Activated T-cell treated with anti-CD3 and anti-CD28 coated beads for 24 hours (primary cell): ENCODE data around the gene APBA2.
"Not testable (repeated sequence)": the region's sequence is repeated elsewhere in the genome, so short reads cannot be mapped to it uniquely, and the experiment has no call there.

ENCODE experiments used
- DNase-seq: peaks from one replicate; pipeline ENCODE4 v3.0.0-alpha.2; 2020; ENCODE audit warnings: low read depth

The APBA2 gene

DNA sequence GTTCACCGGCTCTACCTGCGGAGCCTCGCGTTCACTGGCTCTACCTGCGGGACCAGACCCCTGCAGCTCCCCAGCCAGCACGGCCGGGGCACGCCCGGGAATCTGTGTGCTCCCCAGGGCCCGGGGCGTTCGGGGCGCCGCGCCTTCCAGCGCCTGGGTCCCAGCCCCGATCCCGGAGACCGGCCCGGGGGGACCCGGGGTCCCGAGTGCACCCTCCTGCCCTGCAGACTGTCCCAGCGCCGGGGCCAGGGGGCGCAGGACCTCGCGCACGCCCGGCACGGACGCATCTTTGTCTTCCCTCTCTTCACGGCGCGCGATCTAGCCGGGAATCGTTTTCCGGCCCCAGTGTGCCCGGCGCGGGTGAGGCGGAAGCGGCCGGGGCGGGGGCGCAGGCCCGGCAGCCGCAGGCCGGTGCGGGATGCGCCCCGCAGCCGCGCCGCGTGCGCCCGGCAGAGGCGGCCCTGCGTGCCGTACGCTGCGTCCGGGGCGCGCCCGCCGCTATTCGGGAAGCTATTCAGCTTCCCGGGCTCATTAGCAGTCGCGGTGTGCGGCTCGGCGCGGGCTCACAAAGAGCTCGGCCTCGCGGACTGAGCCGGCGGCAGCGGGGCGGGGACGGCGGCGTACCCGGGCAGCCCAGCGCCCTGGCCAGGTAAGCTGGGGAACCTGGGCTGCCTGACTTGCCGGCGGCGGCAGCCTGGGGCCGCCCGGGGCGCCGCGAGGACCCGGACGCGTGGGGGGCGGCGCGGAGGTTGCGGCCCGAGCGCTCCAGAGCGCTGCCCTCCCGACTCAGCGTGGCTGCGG, at the start of gene APBA2:
Gene APBA2, plus strand, starts transcription at position 345 of the 801 bp plus-strand sequence. CDS start 167,911 bp downstream, outside the sequence.
- DNase-seq, result peak; percentile 27

DNA sequence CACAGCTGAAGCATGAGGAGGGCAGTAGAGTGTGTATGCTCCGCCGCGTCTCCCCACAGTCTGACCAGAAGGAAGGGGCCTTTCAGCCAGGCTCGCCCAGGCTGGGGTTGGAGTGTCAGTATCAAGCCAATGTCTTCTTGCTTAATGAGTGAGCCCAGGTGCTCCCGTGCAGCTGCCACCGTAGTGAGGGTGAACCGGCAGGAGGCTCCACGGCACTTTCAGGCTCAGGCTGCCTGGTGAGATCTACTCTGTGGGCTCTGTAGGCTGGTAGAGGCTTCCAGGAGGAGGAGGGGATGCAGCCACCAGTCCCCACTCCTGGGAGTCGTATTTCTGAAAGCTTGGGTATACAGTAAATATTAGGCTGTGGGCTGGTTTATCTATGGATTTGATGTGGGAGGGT, 45.5 kb upstream of the APBA2 start:
- DNase-seq, result not testable (repeated sequence)

DNA sequence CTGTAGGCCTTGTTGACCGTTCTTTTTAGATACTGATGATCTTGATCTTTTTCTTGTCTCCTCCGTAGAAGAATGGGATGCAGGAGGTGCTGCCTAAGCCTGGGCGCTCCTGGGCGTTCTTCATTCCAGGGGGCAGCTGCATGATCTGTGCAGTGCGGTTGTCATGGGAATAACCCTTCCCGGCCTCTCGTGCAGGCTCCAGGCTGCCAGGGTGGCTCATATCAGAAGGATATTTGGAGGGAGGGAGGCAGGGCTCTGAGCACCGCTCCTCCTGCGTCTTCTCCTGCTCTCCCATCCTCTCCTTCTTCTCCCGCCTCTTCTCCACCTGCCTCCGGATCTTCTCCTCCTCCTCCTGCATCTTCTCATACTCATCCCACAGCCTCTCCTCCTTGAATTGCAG, 43.6 kb upstream of the APBA2 start:
- DNase-seq, result not testable (repeated sequence)

DNA sequence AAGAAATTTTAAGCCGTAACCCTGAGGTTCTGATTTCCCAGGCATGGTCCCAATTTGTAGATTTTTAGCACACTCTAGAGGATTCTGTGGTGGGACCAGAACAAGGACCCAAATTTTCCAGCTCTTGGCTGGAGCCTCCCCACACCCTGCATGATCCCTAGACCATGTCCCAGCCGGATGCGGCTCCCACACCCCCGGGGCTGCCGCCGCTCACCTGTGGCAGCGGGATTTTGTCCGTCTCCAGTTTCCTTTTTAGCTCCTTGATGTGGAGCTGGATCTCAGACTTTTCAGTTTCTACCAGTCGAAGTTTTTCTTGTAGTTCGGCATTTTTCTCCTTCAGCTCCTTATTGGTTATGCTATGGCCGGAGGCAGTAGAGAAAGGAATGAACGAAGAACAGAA, 42.3 kb upstream of the APBA2 start:
- not testable (repeated sequence) for DNase-seq

DNA sequence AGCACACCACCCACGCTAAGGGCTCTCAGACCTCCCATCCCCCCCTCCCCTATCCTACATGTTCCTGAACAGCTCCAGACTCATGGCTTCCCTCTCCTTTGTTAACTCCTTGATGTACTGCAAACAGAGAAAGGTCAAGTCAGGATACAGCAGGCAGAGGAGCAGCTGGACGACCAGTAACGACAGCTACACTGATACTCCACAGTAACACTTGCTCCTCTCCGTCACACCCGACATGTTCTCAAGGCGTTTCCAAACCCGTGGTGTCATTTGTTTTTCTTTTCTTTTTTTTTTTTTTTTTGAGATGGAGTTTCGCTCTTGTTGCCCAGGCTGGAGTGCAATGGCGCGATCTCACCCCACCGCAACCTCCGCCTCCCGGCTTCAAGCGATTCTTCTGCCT, 41.6 kb upstream of the APBA2 start:
- not testable (repeated sequence) for DNase-seq

DNA sequence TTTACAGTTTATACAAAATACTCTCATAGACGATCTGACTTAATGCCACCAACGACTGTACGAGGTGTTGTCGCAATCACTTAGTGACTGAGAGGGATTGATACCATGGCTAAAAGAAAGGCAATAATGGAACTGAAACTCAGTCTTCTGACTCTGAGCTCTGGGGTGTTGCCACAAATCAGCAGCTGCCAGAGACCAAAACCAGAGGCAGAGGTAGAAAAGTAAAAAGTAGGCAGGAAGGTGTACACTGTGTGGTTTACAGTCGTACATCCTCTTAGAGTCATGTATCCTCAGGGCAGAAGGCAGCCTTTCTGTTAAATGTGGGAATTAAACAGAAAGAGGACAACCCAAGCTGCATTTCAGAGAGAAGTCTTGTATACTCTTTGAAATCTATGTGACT, 38.5 kb upstream of the APBA2 start:
- DNase-seq, result not testable (repeated sequence)

DNA sequence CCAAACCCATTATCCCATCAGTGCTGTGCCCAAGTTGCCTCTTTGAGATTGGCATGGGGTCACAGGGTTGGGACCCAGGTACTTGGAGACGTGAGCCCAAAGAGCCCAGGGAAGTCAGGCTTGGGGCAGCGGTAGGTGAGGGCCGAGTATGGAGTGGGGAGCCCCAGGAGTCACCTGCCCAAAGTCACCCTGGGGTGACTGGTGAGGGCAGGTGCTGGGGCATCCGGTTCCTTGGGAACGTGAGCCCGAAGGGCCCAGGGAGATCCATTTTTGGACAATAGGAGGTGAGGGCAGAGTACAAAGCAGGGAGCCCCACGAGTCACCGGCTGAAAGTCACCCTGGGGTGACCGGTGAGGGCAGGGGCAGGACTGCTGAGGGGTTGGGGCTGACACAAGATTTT, 37.8 kb upstream of the APBA2 start:
- not testable (repeated sequence) for DNase-seq

DNA sequence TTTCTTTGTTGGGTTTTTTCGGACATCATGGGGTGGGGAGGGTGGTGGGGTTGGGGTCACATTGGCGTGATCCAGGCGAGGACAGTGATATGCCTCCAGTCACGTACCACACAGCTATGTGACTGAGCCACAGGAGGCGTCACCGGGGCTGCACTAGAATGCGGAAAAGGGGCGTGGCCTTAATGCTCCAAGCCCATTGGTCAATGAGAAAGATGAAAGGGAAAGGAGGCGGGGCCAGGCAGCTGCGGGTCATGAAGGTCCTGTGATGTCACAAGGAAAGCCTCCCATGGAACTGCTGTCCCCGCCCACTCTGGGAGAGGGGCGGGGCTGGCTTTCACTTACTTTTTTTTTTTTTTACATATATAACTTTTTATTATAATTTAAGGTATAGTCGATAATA, 37.3 kb upstream of the APBA2 start, which contains the start of gene GOLGA6L7:
Gene GOLGA6L7, minus strand, starts transcription at position 124 of the 400 bp plus-strand sequence. Its CDS starts 95 bp downstream, at position 29.
- not testable (repeated sequence) for DNase-seq

DNA sequence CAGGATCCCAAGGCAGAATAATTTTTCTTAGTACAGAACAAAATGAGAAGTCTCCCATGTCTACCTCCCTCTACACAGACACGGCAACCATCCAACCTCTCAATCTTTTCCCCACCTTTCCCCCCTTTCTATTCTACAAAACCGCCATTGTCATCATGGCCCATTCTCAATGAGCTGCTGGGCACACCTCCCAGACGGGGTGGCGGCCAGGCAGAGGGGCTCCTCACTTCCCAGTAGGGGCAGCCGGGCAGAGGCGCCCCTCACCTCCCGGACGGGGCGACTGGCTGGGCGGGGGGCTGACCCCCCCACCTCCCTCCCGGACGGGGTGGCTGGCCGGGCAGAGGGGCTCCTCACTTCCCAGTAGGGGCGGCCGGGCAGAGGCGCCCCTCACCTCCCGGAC, 36.5 kb upstream of the APBA2 start:
- not testable (repeated sequence) for DNase-seq

DNA sequence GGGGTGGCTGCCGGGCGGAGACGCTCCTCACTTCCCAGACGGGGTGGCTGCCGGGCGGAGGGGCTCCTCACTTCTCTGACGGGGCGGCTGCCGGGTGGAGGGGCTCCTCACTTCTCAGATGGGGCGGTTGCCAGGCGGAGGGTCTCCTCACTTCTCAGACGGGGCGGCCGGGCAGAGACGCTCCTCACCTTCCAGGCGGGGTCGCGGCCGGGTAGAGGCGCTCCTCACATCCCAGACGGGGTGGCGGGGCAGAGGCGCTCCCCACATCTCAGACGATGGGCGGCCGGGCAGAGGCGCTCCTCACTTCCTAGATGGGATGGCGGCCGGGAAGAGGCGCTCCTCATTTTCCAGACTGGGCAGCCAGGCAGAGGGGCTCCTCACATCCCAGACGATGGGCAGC, 36.0 kb upstream of the APBA2 start:
- not testable (repeated sequence) for DNase-seq

DNA sequence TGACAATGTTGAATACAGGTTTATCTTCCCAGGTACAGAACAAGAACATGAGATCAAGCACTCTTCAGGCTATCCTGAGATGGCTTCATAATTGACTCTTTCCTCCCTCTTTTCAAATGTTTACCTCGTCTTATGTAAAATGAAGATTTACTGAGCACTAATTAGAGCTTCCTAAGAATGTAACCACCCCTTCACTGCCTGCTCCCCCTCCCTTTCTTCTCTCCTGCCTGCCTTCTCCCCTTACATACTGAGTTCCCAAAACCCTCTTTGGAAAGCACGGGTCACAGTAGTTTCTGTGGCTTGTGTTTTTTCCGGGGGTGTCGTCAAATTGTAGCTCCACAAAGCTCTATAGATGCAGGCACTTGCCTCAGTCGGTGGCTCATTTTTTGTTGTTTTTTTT, 32.1 kb upstream of the APBA2 start:
- not testable (repeated sequence) for DNase-seq

DNA sequence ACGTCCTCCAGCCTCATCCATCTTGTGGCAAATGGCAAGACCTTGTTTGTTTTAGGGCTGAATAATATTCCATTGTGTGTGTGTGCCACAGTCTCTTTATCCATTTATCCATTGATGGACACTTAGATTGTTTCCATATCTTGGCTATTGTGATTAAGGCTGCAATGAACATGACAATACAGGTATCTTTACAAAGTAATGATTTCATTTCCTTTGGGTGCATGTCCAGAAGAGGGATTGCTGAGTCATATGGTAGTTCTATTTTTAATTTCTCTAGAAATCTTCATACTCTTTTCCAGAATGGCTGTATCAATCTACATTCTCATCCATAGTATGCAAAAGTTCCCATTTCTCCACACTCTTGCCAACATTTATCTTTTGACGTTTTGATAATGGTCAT, 31.2 kb upstream of the APBA2 start:
- not testable (repeated sequence) for DNase-seq

DNA sequence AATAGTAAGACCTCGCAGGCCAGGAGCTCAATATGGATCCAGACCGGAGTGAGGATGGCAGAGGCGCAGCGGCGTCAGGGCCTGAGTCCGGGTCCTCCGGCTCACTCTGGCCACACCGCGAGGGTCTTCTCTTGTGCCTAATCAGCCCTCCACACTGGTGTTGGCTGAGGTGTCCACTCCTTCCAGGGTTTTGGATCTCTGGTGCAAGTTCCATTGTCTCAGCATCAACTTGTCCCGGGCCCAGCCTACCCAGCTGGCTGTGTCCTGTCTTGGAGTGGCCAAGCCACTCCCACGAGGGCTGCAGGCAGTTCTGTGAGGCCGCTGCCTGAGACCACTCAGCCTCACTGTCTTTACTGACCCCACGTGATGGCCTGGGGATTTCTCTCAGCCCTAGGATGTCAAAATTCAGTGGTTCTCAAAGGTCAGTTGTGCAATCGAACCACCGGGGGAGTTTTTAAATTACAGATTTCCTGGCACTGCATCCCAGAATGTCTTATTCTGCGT, 24.7 kb upstream of the APBA2 start:
- no peak for DNase-seq

DNA sequence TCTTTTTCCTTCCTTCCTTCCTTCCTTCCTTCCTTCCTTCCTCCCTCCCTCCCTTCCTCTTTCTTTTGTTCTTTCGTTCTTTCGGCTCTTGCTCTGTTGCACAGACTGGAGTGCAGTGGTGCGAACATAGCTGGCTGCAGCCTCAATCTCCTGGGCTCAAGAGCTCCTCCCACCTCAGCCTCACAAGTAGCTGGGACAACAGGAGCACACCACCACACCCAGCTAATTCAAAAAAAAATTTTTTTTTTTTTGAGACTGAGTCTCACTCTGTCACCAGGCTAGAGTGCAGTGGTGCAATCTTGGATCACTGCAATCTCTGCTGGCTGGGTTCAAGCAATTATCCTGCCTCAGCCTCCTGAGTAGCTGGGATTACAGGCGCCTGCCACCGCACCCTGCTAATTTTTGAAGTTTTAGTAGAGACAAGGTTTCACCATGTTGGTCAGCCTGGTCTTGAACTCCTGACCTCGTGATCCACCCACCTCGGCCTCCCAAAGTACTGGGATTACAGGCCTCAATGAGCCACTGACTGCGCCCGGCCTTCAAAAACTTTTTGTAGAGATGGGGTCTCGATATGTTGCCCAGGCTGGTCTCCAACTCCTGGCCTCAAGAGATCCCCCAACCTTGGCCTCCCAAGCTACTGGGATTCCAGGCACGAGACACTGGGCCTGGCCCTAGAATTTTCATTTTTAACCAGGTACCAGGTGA, 24.0 kb upstream of the APBA2 start:
- DNase-seq, result not testable (repeated sequence)

DNA sequence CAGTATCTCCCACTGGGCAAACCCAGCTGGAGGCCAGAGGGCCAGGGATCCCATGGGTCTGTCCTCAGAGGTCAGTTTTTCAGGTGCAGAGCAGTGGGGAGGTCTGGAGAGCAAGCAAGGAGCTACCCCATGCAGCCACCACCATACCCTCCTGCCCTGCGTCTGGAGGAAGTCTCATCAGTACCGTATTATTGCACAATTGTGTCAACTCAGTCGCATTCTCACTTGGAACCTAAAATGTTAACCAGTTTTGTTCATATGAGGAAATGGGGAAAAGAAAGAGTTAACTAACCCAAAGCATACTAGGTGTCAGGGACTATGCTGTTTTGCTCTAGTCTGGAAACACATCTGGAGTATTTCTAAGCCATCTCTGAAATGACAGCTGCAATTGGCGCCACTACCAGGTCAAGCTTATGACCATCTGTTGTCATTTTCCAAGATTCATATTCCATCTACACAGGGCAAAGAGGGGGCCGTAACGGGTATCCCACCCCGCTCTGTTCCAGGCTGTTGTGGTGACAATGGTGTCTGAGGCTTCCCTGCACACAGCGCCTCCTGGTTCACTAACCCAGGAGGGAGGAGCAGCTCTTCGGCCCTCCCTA, 16.9 kb upstream of the APBA2 start:
- no peak for DNase-seq

DNA sequence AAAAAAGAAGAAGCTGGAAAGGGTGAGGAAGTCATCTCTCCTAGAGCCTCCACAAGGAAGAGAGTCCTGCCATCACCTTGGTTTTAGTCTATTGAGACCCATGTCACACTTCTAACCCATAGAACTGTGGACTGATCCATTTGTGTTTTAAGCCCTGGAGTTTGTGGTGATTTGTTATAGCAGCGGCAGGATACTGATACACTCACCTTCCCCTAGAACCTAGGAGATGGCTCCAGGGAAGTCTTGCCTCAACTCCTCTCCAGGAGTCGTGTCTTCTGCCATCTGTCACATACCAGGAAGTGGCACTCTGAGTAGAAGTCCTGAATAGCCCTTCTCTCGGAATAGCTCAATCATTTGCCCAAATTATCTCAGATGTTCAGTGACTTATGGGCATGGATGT, 14.6 kb upstream of the APBA2 start:
- no peak for DNase-seq

DNA sequence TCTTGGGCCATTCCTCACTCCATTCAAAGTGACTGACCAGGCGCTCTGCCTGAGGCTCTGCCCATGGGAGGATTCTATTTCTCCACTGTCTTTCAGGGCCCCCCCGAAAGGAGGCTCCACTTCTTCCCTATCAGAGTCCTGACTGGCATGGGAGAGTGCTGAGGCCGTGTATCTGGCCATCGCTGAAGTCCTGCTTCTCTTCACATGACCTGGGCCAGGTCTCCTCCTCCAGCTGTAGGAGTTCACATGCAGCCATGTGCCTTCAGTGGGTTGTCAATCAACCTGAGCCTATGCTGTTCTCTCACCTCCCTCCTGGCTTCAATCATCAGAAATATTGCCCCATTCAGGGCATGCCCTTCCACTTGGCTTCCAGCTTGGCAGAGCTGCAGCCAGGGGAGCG, 12.8 kb upstream of the APBA2 start:
- no peak for DNase-seq

DNA sequence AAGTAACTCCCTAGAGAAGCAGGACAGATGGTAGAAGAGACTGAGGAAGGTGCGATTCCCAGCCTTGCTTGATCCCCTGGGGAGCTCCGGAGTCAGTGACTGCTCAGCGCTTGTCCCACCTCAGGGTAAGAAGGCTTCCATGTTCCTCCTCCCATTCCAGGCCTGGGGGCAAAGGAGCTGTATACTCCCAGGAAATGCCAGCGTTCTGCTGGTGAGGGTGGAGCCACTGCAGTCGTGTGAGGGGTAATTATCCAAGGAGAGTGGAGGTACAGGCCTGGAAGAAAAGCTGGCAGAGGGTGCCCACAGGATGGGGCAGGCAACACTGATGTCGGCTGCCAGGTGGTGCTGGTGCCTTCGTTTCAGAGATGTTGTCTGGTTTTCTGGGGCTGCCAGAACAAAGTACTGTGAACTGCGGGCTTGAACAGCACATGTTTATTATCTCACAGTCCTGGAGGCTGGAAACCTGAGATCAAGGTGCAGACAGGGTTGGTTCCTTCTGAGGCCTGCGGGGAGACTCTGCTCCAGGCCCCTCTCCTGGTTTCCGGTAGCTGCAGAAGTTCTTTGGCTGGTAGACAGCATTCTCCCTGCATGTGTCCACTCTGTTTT, 12.1 kb upstream of the APBA2 start:
- DNase-seq, result no peak

DNA sequence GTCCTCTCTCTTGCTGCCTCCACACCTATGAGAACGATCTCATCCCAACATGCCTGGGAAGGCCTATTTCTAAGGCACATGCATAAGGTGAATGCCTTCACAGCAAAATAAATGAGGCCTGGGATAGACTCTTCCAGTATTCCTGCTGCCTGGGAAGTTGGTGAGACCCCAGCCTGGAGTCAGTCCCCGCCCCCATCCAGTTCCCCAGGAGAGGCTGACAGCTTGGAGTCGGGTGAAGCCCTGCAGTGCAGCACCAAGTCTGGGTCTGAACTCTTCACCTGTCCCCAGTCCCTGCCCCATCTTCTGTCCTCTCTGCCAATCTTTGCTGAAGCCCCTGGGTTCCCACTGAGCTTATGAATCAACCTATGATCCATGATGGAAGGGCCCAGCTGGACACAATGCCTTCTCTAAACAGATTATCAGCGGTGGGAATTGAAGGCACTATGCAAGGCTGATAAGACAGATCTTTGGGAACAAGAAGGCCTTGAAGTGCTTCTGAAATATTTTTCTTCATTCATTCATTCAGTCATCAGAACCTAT, 10.2 kb upstream of the APBA2 start:
- DNase-seq, result no peak

DNA sequence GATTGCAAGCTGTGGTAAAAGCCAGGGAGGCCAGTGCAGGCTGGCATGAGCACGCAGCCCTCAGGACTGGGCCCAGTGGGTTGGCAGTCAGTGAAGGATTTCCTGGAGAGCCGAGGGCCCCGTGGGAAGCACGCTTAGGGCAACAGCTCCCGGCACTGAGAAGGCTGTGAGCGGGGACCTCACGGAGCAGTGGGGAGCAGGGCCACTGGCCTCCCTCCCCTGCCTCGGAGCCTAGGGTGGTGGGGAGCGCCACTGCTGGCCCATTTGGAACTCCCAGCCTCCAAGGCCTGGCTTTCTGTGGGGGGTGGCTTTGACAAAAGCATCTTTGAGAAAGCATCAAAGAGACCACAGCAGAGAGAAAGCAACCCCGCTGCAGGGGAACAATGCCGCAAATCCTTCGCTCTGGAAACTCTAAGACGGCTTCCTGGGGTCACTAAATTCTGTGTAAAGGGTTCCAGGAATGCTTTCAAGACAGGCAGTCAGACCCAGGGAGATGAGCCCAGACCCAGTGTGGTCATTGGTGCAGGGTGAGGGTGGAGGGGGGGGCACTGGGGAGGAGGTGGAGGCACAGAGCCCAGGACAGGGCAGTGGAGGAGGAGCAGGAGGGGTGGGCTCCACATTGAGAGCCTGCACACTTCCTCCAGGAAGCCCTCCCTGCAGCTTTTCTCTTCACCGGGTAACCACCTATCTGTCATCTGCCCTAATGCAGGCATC, 9.5 kb upstream of the APBA2 start:
- no peak for DNase-seq

DNA sequence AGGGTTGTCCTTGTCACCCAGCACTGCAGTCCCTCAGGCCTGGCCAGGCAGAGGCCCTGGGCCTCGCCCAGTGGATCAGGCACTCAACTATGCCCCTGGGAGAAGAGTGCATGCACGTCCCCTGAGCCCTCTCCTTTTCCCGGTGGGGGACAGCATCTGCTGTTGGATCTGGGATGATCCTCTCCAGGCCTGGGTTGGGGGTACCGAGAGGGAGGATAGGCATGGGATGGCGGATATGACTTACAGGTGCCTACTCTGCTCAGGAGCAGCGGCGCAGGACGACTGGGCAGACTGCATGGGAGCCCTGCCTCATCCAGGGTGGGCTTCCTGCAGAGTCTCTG, 9.0 kb upstream of the APBA2 start:
- no peak for DNase-seq
